Colonic mucosa (tissue), 4 donors: ENCODE measurements around the gene TMEM17. TPM values are rescaled to one million over a fixed set of nuclear protein-coding genes. Genes with fewer than 3 reads are reported as not detected.

Source experiments
- DNase-seq: peaks from one replicate; pipeline ENCODE4 v3.0.0-alpha.2; 2020
- H3K27ac ChIP-seq: fragments of 200-600 bp; one replicate; pipeline ENCODE4 v1.8.0; 2021
- H3K27me3 ChIP-seq: fragments of 200-600 bp; one replicate; pipeline ENCODE4 v1.8.0; 2021
- H3K36me3 ChIP-seq: fragments of 200-600 bp; one replicate; pipeline ENCODE4 v1.8.0; 2021
- H3K4me1 ChIP-seq: fragments of 200-600 bp; one replicate; pipeline ENCODE4 v1.8.0; 2021; ENCODE audit warnings: mild to moderate bottlenecking
- H3K4me3 ChIP-seq: fragments of 200-600 bp; one replicate; pipeline ENCODE4 v1.8.0; 2021
- H3K9ac ChIP-seq, 2 donors: one replicate each; pipeline ENCODE4 v1.7.0; 2013; ENCODE audit warnings: control low read depth in 2 of 2, low read depth in 2 of 2, low read length in 2 of 2
- H3K9me3 ChIP-seq: fragments of 200-600 bp; one replicate; pipeline ENCODE4 v1.8.0; 2021
- CTCF ChIP-seq: fragments of 200-600 bp; IDR thresholded peaks from one replicate; pipeline ENCODE4 v1.8.0; 2022; ENCODE audit warnings: antibody characterized with exemption, mild to moderate bottlenecking
- intact Hi-C: fragments of 100-400 bp; cut with DNase I; formaldehyde crosslinking; loops from one replicate; pipeline ENCODE4 v1.14.1; 2022
- total RNA-seq, 2 donors: library from RNA; stranded (reverse); fragmentation: NEBNext Ultra II Directional in 1 of 2; extraction: Animal tissue kit (Norgen Biotek cat#: 25700) in 1 of 2; gene quantifications; one replicate each; pipeline ENCODE4 v1.2.1, GENCODE V29; 2021
- donor health status: healthy.
- donor health status: DM: no; HTN: no; CAD: no.
- donor health status: DM: no; HTN: no; CAD: no.

Gene TMEM17
- total RNA-seq, 2 donors from 2014 or later = 0.35 to 0.74 TPM

- intact Hi-C loops = no loop called here
- H3K9me3 ChIP-seq = no peaks in the 10 kb centered on the region
- H3K4me3 ChIP-seq = no peak overlapping the region
- H3K9ac ChIP-seq = no peak overlapping the region
- no peaks in the 10 kb centered on the region for H3K27me3 ChIP-seq
- no peaks in the 10 kb centered on the region for H3K36me3 ChIP-seq
- H3K27ac ChIP-seq = no peak overlapping the region
- H3K4me1 ChIP-seq = no peaks in the 10 kb centered on the region
- no peak for TF ChIP-seq CTCF
- DNase-seq = no peak
Measured at GRCh38 chr2:62471404-62471803, 34.6 kb downstream of the TMEM17 start.

- Histone ChIP-seq H3K27ac (no peak overlapping the region), H3K9me3 (no peaks in the 10 kb centered on the region), H3K9ac (no peak overlapping the region), H3K4me3 (no peak overlapping the region), H3K36me3 (no peaks in the 10 kb centered on the region), H3K27me3 (no peaks in the 10 kb centered on the region), H3K4me1 (no peaks in the 10 kb centered on the region)
- intact Hi-C loops = no loop called here
- no peak for DNase-seq
- no peak for TF ChIP-seq CTCF
Measured at GRCh38 chr2:62469548-62469947, 36.4 kb downstream of the TMEM17 start.

- H3K4me1 ChIP-seq = no peaks in the 10 kb centered on the region
- no peaks in the 10 kb centered on the region for H3K36me3 ChIP-seq
- TF ChIP-seq CTCF = no peak
- no peaks in the 10 kb centered on the region for H3K9me3 ChIP-seq
- H3K4me3 ChIP-seq = no peak overlapping the region
- no peak overlapping the region for H3K27ac ChIP-seq
- H3K27me3 ChIP-seq = no peaks in the 10 kb centered on the region
- intact Hi-C loops = no loop called here
- DNase-seq = no peak
- H3K9ac ChIP-seq = no peak overlapping the region
Measured at GRCh38 chr2:62469114-62469513, 36.9 kb downstream of the TMEM17 start.

- intact Hi-C loops = no loop called here
- H3K9me3 ChIP-seq = no peaks in the 10 kb centered on the region
- TF ChIP-seq CTCF = no peak
- H3K9ac ChIP-seq = no peak overlapping the region
- no peaks in the 10 kb centered on the region for H3K27me3 ChIP-seq
- H3K36me3 ChIP-seq = no peaks in the 10 kb centered on the region
- H3K4me3 ChIP-seq = no peak overlapping the region
- no peak for DNase-seq
- no peak overlapping the region for H3K27ac ChIP-seq
- no peaks in the 10 kb centered on the region for H3K4me1 ChIP-seq
Measured at GRCh38 chr2:62467475-62468321, 38.3 kb downstream of the TMEM17 start.

GRCh38 chr2:62467100-62467474 lies 38.9 kb downstream of the TMEM17 start:
- intact Hi-C loops = no loop called here
- H3K27ac ChIP-seq = no peak overlapping the region
- H3K9ac ChIP-seq = no peak overlapping the region

More at GRCh38 chr2:62467100-62467474, 38.9 kb downstream of the TMEM17 start:
- H3K4me1 ChIP-seq = no peaks in the 10 kb centered on the region
- no peaks in the 10 kb centered on the region for H3K36me3 ChIP-seq
- H3K27me3 ChIP-seq = no peaks in the 10 kb centered on the region
- no peak for DNase-seq
- no peak for TF ChIP-seq CTCF
- H3K4me3 ChIP-seq = no peak overlapping the region
- no peaks in the 10 kb centered on the region for H3K9me3 ChIP-seq
